Smooth muscle cell of the brain vasculature (primary cell): ENCODE measurements around the gene MEGF10.
"Not testable (repeated sequence)": the region's sequence is repeated elsewhere in the genome, so short reads cannot be mapped to it uniquely, and the experiment has no call there.

Experiments
- DNase-seq: peaks from one replicate; pipeline ENCODE4 v3.0.0-alpha.2; 2012; ENCODE audit warnings: low read depth, low spot score

MEGF10 gene

DNA sequence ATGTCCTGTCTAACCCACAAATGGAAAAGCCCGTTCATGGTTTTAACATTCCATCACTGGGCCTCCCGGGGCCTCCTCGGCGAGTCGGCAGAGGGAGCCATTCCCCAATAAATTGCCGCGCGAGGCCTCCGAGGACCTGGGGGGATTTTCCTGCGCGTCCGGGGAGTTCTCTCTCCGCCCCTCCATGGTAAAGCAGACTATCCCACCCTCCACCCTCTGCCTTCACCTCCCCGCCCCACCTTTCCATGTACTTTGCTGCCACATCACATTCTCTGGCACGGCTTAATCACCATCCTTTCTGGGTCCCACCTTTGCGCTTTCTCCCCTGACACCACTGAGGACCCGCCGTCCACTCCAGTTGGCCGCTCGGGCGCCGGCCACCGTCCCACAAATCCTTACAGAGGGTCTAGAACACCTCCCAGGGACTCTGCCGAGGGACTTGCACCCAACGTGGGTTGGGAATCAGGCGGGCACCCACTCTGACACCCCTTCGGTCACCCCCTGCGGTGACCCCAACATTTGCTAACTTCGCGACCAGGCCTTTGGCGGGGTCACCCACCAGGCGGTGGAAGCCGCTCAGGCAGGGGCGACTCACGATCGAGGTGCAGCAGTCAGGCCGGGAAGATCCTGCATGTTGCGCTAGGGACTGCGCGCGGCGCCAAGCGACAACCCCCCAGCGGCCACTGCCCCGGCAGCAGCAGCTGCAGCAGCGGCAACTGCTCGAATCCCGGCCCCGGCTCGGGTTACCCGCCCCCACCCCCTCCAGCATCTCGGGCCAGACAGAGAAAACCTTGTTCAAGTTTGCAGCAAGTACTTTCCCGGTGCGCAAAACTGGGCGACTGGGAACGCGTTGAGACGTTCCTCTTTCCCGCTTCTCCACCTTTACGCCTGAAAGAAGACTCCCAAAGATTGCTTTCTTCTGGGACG, at the start of gene MEGF10:
Gene MEGF10 (plus strand): TSS at position 778 of the 927 bp plus-strand sequence. CDS start 40,513 bp downstream, outside the sequence.
- DNase-seq = peak; percentile 54

- peak; percentile 64 for DNase-seq
Measured at GRCh38 chr5:127243011-127243410, 47.6 kb upstream of the MEGF10 start.

GRCh38 chr5:127254729-127255284, 35.8 kb upstream of the MEGF10 start:
- no peak for DNase-seq

DNA sequence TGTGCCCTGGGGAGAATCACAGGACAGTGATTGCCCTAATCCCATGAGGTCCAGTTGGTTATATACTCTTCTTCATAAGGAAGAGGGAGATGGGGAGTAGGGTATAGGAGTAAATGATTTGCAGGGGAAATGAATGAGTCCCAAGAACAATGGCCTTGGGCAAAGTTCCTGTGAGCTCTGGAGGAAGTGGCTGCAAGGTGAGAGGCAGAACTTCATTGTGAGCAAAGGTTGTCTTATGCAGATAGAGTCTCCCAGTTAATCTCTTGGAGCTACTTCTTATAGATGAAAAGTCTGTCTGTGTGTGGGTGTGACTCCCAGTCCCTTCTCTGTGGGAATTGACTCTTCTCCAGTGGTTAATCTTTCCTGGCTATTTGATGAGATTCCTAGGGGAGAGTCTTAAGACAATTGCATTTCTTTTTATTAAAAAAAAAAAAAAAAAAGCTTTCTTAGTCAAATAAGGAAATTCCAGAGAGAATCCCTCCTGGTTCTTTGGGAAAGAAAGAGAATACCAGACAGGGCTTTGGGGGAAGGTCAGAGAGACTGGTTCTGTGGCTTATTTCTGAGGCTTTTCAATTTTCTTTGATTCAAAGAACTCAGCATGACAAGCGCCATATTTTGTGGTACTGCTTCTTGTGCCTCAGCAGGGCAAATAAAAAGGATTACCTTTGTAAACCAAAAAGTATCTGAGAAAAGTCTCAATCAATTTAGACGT, 33.6 kb upstream of the MEGF10 start:
- no peak for DNase-seq

- no peak for DNase-seq
Measured at GRCh38 chr5:127260686-127261085, 29.9 kb upstream of the MEGF10 start.

GRCh38 chr5:127265473-127265872, 25.1 kb upstream of the MEGF10 start:
- not testable (repeated sequence) for DNase-seq

DNA sequence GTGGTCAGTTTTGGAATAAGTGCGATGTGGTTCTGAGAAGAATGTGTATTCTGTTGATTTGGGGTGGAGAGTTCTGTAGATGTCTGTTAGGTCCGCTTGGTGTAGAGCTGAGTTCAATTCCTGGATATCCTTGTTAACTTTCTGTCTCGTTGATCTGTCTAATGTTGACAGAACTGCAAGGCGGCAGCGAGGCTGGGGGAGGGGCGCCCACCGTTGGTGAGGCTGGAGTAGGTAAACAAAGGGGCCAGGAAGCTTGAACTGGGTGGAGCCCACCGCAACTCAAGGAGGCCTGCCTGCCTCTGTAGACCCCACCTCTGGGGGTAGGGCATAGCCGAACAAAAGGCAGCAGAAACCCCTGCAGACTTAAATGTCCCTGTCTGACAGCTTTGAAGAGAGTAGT, 22.3 kb upstream of the MEGF10 start:
- not testable (repeated sequence) for DNase-seq

- not testable (repeated sequence) for DNase-seq
Measured at GRCh38 chr5:127270713-127271112, 19.9 kb upstream of the MEGF10 start.

DNA sequence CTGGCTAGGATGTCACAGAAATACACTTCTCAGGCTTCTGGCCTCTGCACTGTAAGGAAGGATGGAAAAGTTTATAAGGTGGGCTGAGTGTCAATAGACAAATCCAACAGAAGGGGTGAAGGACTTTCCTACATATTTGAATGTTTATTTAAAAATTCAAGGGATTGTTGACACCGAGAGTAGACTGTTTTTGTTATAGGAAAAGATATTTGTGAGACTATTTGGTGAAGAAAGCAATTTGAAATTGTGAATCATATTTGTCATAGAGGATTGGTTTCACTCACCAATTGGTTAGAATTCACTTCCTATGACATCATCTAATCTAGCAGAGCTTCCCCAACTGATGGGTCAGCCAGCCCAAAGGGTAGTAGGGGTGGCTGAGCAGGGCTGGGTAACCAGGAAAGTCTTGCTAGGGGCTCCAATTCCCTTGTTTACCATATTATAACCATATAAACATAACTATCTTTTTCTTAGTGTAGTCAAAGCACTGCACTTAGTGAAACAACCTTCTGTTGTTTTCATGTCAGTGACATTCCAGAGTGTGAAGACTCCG, 14.9 kb upstream of the MEGF10 start:
- DNase-seq = no peak

GRCh38 chr5:127280491-127281220, 9.9 kb upstream of the MEGF10 start:
- DNase-seq = no peak

GRCh38 chr5:127281609-127282008, 9.0 kb upstream of the MEGF10 start:
- DNase-seq = no peak

- DNase-seq = no peak
Measured at GRCh38 chr5:127288676-127289075, 1.9 kb upstream of the MEGF10 start.

- DNase-seq = no peak
Measured at GRCh38 chr5:127290946-127291693, 524 bp downstream of the MEGF10 start.

GRCh38 chr5:127292030-127292735, 1.6 kb downstream of the MEGF10 start:
- DNase-seq = no peak

DNA sequence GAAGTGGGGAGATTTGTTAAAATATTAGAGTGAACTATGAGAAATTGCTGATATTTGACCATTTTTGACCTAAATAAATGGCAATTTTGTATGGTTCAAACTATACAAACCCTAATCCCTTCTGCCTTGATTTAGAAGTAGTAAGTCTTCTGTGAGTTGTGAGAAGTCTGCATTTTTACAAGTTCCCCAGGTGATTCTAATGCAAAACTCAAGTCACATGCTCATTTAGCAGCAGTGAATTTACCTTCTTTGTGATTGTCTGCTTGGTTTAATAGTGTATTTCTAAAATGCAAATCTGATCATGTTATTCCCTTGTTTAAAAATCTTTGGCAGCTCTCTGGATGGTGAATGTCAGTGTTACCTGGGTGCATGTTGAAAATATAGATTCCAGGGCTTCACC, 2.8 kb downstream of the MEGF10 start:
- DNase-seq = no peak

DNA sequence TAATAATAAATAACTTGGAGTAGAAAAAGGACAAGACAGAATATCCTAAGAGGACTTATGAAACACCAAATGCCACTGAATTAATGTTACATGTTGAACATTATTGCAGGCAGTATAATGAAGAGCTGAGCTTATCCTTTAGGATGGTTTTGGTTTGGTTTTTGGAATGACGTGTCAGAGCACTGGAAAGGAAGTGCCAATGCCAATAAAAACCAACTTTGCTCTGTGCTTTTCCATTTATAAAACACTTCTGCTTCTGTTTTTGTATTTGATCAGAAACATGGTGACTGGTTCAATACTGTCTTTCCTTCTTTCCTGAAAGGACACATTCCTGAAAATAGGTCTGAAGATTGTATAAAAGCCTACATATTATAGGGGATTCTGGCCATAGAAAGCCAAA, 4.2 kb downstream of the MEGF10 start:
- no peak for DNase-seq

DNA sequence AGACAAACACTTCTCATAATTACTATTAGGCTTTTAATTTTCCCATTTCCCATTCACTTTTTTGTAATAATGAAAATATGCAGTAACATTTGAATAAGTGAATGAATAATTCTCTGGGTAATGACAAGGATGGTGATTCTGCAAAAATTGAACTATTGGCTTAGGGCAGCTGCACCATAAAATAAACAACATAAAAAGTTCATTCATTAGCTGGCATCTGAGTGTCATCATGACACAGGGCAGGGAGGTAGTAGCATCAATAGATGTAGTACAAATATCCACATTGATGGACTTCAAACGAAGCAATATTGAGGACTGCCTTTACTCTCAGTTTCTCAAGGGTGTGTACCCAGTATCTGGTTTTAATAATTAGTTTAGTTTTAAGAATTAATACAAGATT, 4.9 kb downstream of the MEGF10 start:
- DNase-seq = no peak

GRCh38 chr5:127296321-127296720, 5.7 kb downstream of the MEGF10 start:
- DNase-seq = peak; percentile 52

GRCh38 chr5:127296894-127297293, 6.3 kb downstream of the MEGF10 start:
- not testable (repeated sequence) for DNase-seq
